Uterus (tissue), 2 donors: Measurements from ENCODE around the gene MITF.

ENCODE experiments used
- CTCF ChIP-seq, 4 experiments: fragments of 200-600 bp in 2 of 4; fragments of 450-650 bp in 2 of 4; sonication (generic) in 2 of 4; IDR thresholded peaks; one replicate each; pipeline ENCODE4 v1.5.1; 2016 to 2019; ENCODE audit warnings: antibody characterized with exemption in 4 of 4, mild to moderate bottlenecking in 2 of 4, moderate library complexity in 1 of 4
- POLR2A ChIP-seq, 2 donors: fragments of 450-650 bp; IDR thresholded peaks; one replicate each; pipeline ENCODE4 v1.6.1; 2016; ENCODE audit warnings: antibody characterized with exemption in 2 of 2, mild to moderate bottlenecking in 1 of 2, moderate library complexity in 1 of 2

- TF ChIP-seq CTCF (IDR thresholded peaks at IDR 0.05) (no peak), POLR2A (IDR thresholded peaks at IDR 0.05) (no peak)
These were observed 163.1 kb downstream of the MITF start for GRCh38 chr3:69902386-69902785.
